GM23338 (cell line): ENCODE results near the gene BNIP3.

Experiments used
- EZH2 ChIP-seq: fragments of 200-600 bp; sonication (generic); IDR thresholded peaks from one replicate; pipeline ENCODE4 v1.8.0; 2017; ENCODE audit warnings: antibody characterized with exemption, mild to moderate bottlenecking, low read depth; ENCODE audit not compliant: unreplicated experiment
- EZH2phosphoT487 ChIP-seq: fragments of 200-600 bp; sonication (generic); IDR thresholded peaks from one replicate; pipeline ENCODE4 v1.8.1; 2018; ENCODE audit warnings: antibody characterized with exemption; ENCODE audit not compliant: unreplicated experiment
- JUNB ChIP-seq: IDR thresholded peaks from one replicate; pipeline ENCODE4 v1.6.1; 2016; ENCODE audit warnings: antibody characterized with exemption; ENCODE audit not compliant: unreplicated experiment
- POLR2AphosphoS5 ChIP-seq: IDR thresholded peaks from 2 replicates; pipeline ENCODE4 v1.6.1; 2016; ENCODE audit warnings: antibody characterized with exemption, low read depth
- STAT1 ChIP-seq: IDR thresholded peaks from one replicate; pipeline ENCODE4 v1.6.1; 2016; ENCODE audit warnings: antibody characterized with exemption; ENCODE audit not compliant: unreplicated experiment
- ZNF331 ChIP-seq: fragments of 250-450 bp; sonication (Bioruptor Pico); IDR thresholded peaks from 2 replicates; pipeline ENCODE4 v1.5.0; 2020; ENCODE audit warnings: low read depth, mild to moderate bottlenecking, moderate library complexity
- TF ChIP-seq, protein P1 (sequence below), 2 experiments: fragments of 200-600 bp in 1 of 2; sonication (generic) in 1 of 2; conservative IDR thresholded peaks; 2 replicates each; pipeline versions ENCODE4 v1.5.1 to v1.6.1; 2016 to 2017; ENCODE audit warnings: antibody characterized with exemption in 2 of 2, low read depth in 2 of 2, mild to moderate bottlenecking in 2 of 2, moderate library complexity in 1 of 2
- TF ChIP-seq, protein P2 (sequence below): IDR thresholded peaks from 2 replicates; pipeline ENCODE4 v1.6.1; 2016; ENCODE audit warnings: antibody characterized with exemption
- TF ChIP-seq, protein P3 (sequence below): IDR thresholded peaks from one replicate; pipeline ENCODE4 v1.6.1; 2018; ENCODE audit warnings: antibody characterized with exemption; ENCODE audit not compliant: unreplicated experiment

DNA sequence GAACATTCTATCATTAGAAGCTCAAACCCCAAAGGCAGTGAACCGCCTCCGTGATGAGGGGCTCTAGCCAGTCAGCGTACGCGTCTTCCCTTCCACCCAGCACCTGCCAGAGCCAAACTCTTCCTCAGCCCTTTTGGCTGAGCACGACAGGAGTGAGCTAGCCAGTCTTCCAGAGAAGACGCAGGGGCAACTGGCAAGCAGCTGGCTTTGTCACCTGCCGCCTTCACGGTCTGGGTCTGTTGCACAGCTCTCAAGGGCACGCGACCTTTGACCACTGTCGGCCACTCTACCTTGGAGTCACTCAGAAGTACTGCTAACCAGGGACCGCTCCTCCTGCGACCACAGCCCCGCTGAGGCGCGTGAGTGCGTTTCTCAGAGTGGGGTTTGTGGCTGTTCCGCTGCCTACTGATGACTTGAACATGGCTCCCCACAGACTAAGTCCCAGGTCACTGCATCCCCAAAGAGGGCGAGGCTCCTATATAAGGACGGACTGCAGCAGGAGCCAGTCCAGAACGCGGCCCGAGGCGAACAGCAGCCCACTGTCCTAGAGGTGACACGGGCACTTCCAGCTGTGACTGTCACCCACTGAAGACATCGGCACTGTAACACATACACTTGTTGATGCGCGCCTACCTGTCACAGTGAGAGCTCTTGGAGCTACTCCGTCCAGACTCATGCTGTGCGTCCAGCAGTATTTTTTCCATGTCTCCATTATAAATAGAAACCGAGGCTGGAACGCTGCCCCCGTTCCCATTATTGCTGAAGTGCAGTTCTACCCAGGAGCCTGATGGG, 8.4 kb downstream of the BNIP3 start:
- TF ChIP-seq POLR2AphosphoS5: no peak
- TF ChIP-seq EZH2phosphoT487: no peak
- no peak for TF ChIP-seq EZH2
- TF ChIP-seq, protein P1, sequence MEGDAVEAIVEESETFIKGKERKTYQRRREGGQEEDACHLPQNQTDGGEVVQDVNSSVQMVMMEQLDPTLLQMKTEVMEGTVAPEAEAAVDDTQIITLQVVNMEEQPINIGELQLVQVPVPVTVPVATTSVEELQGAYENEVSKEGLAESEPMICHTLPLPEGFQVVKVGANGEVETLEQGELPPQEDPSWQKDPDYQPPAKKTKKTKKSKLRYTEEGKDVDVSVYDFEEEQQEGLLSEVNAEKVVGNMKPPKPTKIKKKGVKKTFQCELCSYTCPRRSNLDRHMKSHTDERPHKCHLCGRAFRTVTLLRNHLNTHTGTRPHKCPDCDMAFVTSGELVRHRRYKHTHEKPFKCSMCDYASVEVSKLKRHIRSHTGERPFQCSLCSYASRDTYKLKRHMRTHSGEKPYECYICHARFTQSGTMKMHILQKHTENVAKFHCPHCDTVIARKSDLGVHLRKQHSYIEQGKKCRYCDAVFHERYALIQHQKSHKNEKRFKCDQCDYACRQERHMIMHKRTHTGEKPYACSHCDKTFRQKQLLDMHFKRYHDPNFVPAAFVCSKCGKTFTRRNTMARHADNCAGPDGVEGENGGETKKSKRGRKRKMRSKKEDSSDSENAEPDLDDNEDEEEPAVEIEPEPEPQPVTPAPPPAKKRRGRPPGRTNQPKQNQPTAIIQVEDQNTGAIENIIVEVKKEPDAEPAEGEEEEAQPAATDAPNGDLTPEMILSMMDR (conservative IDR thresholded peaks at IDR 0.05; ENCODE audit: low read depth in 2 of 2): no peak
- TF ChIP-seq, protein P2, sequence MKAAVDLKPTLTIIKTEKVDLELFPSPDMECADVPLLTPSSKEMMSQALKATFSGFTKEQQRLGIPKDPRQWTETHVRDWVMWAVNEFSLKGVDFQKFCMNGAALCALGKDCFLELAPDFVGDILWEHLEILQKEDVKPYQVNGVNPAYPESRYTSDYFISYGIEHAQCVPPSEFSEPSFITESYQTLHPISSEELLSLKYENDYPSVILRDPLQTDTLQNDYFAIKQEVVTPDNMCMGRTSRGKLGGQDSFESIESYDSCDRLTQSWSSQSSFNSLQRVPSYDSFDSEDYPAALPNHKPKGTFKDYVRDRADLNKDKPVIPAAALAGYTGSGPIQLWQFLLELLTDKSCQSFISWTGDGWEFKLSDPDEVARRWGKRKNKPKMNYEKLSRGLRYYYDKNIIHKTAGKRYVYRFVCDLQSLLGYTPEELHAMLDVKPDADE: no peak
- TF ChIP-seq, protein P3, sequence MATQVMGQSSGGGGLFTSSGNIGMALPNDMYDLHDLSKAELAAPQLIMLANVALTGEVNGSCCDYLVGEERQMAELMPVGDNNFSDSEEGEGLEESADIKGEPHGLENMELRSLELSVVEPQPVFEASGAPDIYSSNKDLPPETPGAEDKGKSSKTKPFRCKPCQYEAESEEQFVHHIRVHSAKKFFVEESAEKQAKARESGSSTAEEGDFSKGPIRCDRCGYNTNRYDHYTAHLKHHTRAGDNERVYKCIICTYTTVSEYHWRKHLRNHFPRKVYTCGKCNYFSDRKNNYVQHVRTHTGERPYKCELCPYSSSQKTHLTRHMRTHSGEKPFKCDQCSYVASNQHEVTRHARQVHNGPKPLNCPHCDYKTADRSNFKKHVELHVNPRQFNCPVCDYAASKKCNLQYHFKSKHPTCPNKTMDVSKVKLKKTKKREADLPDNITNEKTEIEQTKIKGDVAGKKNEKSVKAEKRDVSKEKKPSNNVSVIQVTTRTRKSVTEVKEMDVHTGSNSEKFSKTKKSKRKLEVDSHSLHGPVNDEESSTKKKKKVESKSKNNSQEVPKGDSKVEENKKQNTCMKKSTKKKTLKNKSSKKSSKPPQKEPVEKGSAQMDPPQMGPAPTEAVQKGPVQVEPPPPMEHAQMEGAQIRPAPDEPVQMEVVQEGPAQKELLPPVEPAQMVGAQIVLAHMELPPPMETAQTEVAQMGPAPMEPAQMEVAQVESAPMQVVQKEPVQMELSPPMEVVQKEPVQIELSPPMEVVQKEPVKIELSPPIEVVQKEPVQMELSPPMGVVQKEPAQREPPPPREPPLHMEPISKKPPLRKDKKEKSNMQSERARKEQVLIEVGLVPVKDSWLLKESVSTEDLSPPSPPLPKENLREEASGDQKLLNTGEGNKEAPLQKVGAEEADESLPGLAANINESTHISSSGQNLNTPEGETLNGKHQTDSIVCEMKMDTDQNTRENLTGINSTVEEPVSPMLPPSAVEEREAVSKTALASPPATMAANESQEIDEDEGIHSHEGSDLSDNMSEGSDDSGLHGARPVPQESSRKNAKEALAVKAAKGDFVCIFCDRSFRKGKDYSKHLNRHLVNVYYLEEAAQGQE: no peak
- TF ChIP-seq JUNB: no peak
- no peak for TF ChIP-seq ZNF331 (CRISPR knock-in tag)
- no peak for TF ChIP-seq STAT1
